Spleen (tissue), 7 donors: ENCODE data around the gene PCCA.

Source experiments
- CTCF ChIP-seq, 11 experiments: fragments of 200-600 bp in 7 of 11; fragments of 450-650 bp in 4 of 11; sonication (generic) in 4 of 11; IDR thresholded peaks in 8 of 11; conservative IDR thresholded peaks in 3 of 11; 1 replicate in 7 of 11; 2 replicates in 4 of 11; pipeline versions ENCODE4 v1.4.0 to v1.8.0; 2016 to 2021; ENCODE audit warnings: antibody characterized with exemption in 11 of 11, inconsistent platforms in 4 of 11, mild to moderate bottlenecking in 1 of 11
- POLR2A ChIP-seq, 3 donors: fragments of 450-650 bp; IDR thresholded peaks; one replicate each; pipeline ENCODE4 v1.5.1; 2017; ENCODE audit warnings: antibody characterized with exemption in 3 of 3, mild to moderate bottlenecking in 1 of 3
- donor health status: DM: no; HTN: no; CAD: no; lungs with moderate emphysema.
- donor health status: DM: no; HTN: no; CAD: no.
- donor health status: DM: no; HTN: no; CAD: no.

GRCh38 chr13:100403675-100404074, 314.8 kb downstream of the PCCA start:
- TF ChIP-seq CTCF (IDR thresholded peaks at IDR 0.05 in 8 of 11, conservative IDR thresholded peaks at IDR 0.05 in 3 of 11) = no peak
- no peak for TF ChIP-seq POLR2A (IDR thresholded peaks at IDR 0.05)
